Activated CD4-positive, alpha-beta T cell treated with anti-CD3 and anti-CD28 coated beads, Interleukin-2, amount 10 ng/mL, durations not matched to agents 24 days and 14 days (primary cell): ENCODE data around the gene SLC37A3. TPM values are rescaled to one million over a fixed set of nuclear protein-coding genes. Genes with fewer than 3 reads are reported as not detected.

Experiments used
- total RNA-seq: library from RNA; stranded (reverse); gene quantifications from 2 replicates; pipeline ENCODE4 v1.2.3, GENCODE V29; 2022

SLC37A3 gene
- total RNA-seq, 1 donor from 2014 or later = 162 TPM

Other genes with a start within 250 kb of the SLC37A3 start
- gene KDM7A, start 221.5 kb downstream of the SLC37A3 start, total RNA-seq = 21.8 and 25.9 TPM in 2 replicates
- gene RAB19, start 5.5 kb upstream of the SLC37A3 start, total RNA-seq = 23.0 and 24.4 TPM in 2 replicates
- 59.7 and 67.5 TPM in 2 replicates for gene MKRN1, start 81.0 kb upstream of the SLC37A3 start, total RNA-seq
- gene DENND2A, start 242.3 kb upstream of the SLC37A3 start, total RNA-seq = not detected in 2 replicates